CD4-positive, alpha-beta memory T cell (primary cell): ENCODE measurements around the gene GTF2IRD1. TPM values are rescaled to one million over a fixed set of nuclear protein-coding genes. Genes with fewer than 3 reads are reported as not detected.

Experiments
- CTCF ChIA-PET: fragments of 350-600 bp; sonication (Branson Sonifier 250); formaldehyde crosslinking; loops from one replicate; lab custom pipeline; 2021; ENCODE audit warnings: inconsistent platforms; ENCODE audit not compliant: partially characterized antibody; lab: Charles Lee
- POLR2A ChIA-PET: fragments of 350-600 bp; sonication (Branson Sonifier 250); formaldehyde crosslinking; loops from one replicate; lab custom pipeline; 2021; ENCODE audit not compliant: partially characterized antibody; lab: Charles Lee
- DNase-seq, 5 donors: peaks; one replicate each; pipeline versions ENCODE4 v3.0.0 to v3.0.0-alpha.2; 2020 to 2022; ENCODE audit warnings: mixed read lengths in 1 of 5
- H3K27ac ChIP-seq: one replicate; pipeline ENCODE4 v1.7.0; 2013; ENCODE audit warnings: low read depth, low read length
- H3K27me3 ChIP-seq: 2 replicates; pipeline ENCODE4 v1.7.0; 2013; ENCODE audit warnings: mild to moderate bottlenecking, low read length, moderate library complexity; ENCODE audit not compliant: insufficient read depth
- H3K36me3 ChIP-seq: 2 replicates; pipeline ENCODE4 v1.7.0; 2013; ENCODE audit warnings: mild to moderate bottlenecking, low read length, moderate library complexity; ENCODE audit not compliant: insufficient read depth
- H3K4me1 ChIP-seq: 2 replicates; pipeline ENCODE4 v1.7.0; 2013; ENCODE audit warnings: mild to moderate bottlenecking, low read length, moderate library complexity; ENCODE audit not compliant: insufficient read depth
- H3K4me3 ChIP-seq, 2 donors: one replicate each; pipeline ENCODE4 v1.7.0; 2013; ENCODE audit warnings: low read length in 2 of 2, mild to moderate bottlenecking in 1 of 2
- H3K9me3 ChIP-seq, 2 donors: one replicate each; pipeline ENCODE4 v1.7.0; 2013; ENCODE audit warnings: low read length in 2 of 2, control low read depth in 1 of 2; ENCODE audit not compliant: control insufficient read depth in 1 of 2
- H3K27ac Mint-ChIP-seq, 7 donors: one replicate each; pipeline ENCODE4 v1.8.0; 2020 to 2021; ENCODE audit warnings: mixed read lengths in 7 of 7, mild to moderate bottlenecking in 6 of 7, inconsistent platforms in 3 of 7, moderate library complexity in 3 of 7
- H3K27me3 Mint-ChIP-seq, 2 donors: one replicate each; pipeline ENCODE4 v1.8.0; 2020 to 2021; ENCODE audit warnings: mixed read lengths in 2 of 2
- H3K36me3 Mint-ChIP-seq, 2 donors: one replicate each; pipeline ENCODE4 v1.8.0; 2020 to 2021; ENCODE audit warnings: mixed read lengths in 2 of 2, inconsistent platforms in 1 of 2, mild to moderate bottlenecking in 1 of 2
- H3K4me1 Mint-ChIP-seq, 4 donors: one replicate each; pipeline ENCODE4 v1.8.0; 2020 to 2021; ENCODE audit warnings: mixed read lengths in 4 of 4, mild to moderate bottlenecking in 1 of 4
- H3K4me3 Mint-ChIP-seq, 8 donors: one replicate each; pipeline ENCODE4 v1.8.0; 2020 to 2021; ENCODE audit warnings: mixed read lengths in 8 of 8, mild to moderate bottlenecking in 7 of 8, moderate library complexity in 6 of 8, inconsistent platforms in 3 of 8
- H3K9me3 Mint-ChIP-seq, 8 donors: one replicate each; pipeline ENCODE4 v1.8.0; 2020 to 2021; ENCODE audit warnings: mixed read lengths in 8 of 8, mild to moderate bottlenecking in 5 of 8, inconsistent platforms in 3 of 8, moderate library complexity in 1 of 8
- intact Hi-C: fragments of 100-400 bp; cut with micrococcal nuclease; formaldehyde crosslinking; loops from one replicate; pipeline ENCODE4 v1.15.1; 2023
- polyA plus RNA-seq, 2 donors: library from polyadenylated mRNA; unstranded; fragments of 300-500 nt; fragmentation: Illumina TruSeq; gene quantifications; one replicate each; pipeline ENCODE4 v1.2.3, GENCODE V29; 2021
- total RNA-seq, 2 experiments: library from RNA; stranded (reverse); gene quantifications; one replicate each; pipeline ENCODE4 v1.2.3, GENCODE V29; 2021

GTF2IRD1 gene
- total and polyA plus RNA-seq, 4 experiments from 2014 or later: 0.30 to 8.8 (median 4.7) TPM

DNA sequence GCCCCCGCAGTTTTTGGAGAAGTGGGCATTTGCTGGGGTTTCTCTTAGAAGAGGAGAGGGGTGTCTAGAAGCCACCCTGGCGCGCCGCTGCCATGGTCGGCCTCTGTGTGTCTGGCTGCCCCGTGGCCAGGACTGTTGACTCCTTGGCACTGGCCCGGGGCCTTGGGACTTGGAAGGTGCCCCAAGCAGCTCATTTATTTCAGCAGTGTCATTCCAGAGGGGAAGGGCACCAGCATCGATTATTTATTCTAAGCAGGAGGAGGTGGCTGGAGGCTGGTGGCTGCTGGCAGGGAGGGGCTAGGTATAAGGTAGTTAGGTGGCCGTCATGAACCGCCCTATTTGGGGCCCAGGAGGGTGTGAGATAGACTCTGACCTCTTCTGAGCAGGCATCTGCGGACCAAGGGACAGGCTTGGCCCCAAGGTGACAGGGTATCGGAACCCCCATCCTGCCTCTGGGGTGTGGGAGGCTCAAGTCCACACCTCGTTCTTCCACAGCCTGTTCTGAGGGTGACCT is 1.6 kb downstream of the GTF2IRD1 start:
- Histone ChIP-seq H3K36me3 (no peaks in the 10 kb centered on the region), H3K4me3 (no peak overlapping the region), H3K27me3 (no peaks in the 10 kb centered on the region), H3K9me3 (no peaks in the 10 kb centered on the region), H3K27ac (no peak overlapping the region), H3K4me1 (peaks cover 22% of the 10 kb centered on the region)
- H3K4me1 Mint-ChIP-seq: peaks cover 12 to 14% (median 14%) of the 10 kb centered on the region in 4 donors
- peaks cover 0 to 2% (median 0%) of the 10 kb centered on the region in 8 donors for H3K9me3 Mint-ChIP-seq
- intact Hi-C loops: no loop called here
- H3K27me3 Mint-ChIP-seq: no peaks in the 10 kb centered on the region
- POLR2A ChIA-PET: interaction anchor here (0.7 kb wide), 1 partner anchor 9 kb away, joined by 3 read pairs; no protein-coding TSS in a partner anchor
- CTCF ChIA-PET: no interaction called here
- peak overlapping the region; percentile 22 to 77 (median 50) for H3K4me3 Mint-ChIP-seq
- H3K27ac Mint-ChIP-seq: peak overlapping the region in 4 of 7 donors; percentile 27 to 75 (median 54)
- H3K36me3 Mint-ChIP-seq: peaks cover 0 to 5% of the 10 kb centered on the region in 2 donors
- DNase-seq: no peak

DNA sequence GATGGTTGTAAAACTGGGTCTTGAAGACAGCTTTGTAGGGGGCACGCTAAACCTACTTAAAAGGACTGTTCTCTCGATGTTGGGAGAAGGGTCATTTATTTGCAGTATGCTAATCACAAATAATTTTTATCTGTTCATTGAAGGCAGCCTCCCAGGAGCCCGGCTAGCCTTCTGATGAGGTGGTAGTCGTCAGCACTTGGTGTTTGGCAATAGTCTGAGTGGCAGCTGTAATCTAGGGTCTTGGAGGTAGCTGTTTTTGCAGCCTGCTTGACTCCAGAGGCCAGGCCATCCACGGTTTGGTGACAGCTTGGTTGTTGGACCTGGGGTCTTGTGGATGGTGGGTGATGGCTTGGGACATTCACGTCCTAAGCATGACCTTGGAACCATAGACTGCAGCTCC is 2.2 kb downstream of the GTF2IRD1 start:
- peaks cover 0 to 5% of the 10 kb centered on the region in 2 donors for H3K36me3 Mint-ChIP-seq
- H3K9me3 ChIP-seq: no peaks in the 10 kb centered on the region
- H3K36me3 ChIP-seq: no peaks in the 10 kb centered on the region
- ChIA-PET CTCF (no interaction called here), POLR2A (no interaction called here)
- no peak for DNase-seq
- H3K4me3 ChIP-seq: no peak overlapping the region
- no peak overlapping the region for H3K27ac ChIP-seq
- peaks cover 12 to 14% (median 13%) of the 10 kb centered on the region in 4 donors for H3K4me1 Mint-ChIP-seq
- no peaks in the 10 kb centered on the region for H3K27me3 ChIP-seq
- peak overlapping the region in 6 of 8 donors; percentile 4 to 77 (median 40) for H3K4me3 Mint-ChIP-seq
- H3K27me3 Mint-ChIP-seq: no peaks in the 10 kb centered on the region
- peaks cover 0 to 2% (median 0%) of the 10 kb centered on the region in 8 donors for H3K9me3 Mint-ChIP-seq
- intact Hi-C loops: no loop called here
- H3K4me1 ChIP-seq: peaks cover 22% of the 10 kb centered on the region
- H3K27ac Mint-ChIP-seq: peak overlapping the region in 2 of 7 donors; percentile 46 to 66

- H3K4me3 Mint-ChIP-seq: peak overlapping the region in 3 of 8 donors; percentile 2 to 61 (median 50)
- peaks cover 0 to 5% of the 10 kb centered on the region in 2 donors for H3K36me3 Mint-ChIP-seq
- H3K9me3 ChIP-seq: no peaks in the 10 kb centered on the region
- H3K27ac Mint-ChIP-seq: peak overlapping the region in 5 of 7 donors; percentile 2 to 72 (median 31)
- peaks cover 14% of the 10 kb centered on the region for H3K4me1 ChIP-seq
- no peaks in the 10 kb centered on the region for H3K27me3 Mint-ChIP-seq
- intact Hi-C loops: no loop called here
- no peaks in the 10 kb centered on the region for H3K27me3 ChIP-seq
- H3K27ac ChIP-seq: no peak overlapping the region
- no peaks in the 10 kb centered on the region for H3K36me3 ChIP-seq
- H3K4me1 Mint-ChIP-seq: peaks cover 10 to 12% (median 11%) of the 10 kb centered on the region in 4 donors
- DNase-seq: no peak
- POLR2A ChIA-PET: no interaction called here
- H3K4me3 ChIP-seq: no peak overlapping the region
- H3K9me3 Mint-ChIP-seq: peaks cover 0 to 2% (median 0%) of the 10 kb centered on the region in 8 donors
- CTCF ChIA-PET: no interaction called here
Measured at GRCh38 chr7:74457007-74457406, 3.3 kb downstream of the GTF2IRD1 start.

DNA sequence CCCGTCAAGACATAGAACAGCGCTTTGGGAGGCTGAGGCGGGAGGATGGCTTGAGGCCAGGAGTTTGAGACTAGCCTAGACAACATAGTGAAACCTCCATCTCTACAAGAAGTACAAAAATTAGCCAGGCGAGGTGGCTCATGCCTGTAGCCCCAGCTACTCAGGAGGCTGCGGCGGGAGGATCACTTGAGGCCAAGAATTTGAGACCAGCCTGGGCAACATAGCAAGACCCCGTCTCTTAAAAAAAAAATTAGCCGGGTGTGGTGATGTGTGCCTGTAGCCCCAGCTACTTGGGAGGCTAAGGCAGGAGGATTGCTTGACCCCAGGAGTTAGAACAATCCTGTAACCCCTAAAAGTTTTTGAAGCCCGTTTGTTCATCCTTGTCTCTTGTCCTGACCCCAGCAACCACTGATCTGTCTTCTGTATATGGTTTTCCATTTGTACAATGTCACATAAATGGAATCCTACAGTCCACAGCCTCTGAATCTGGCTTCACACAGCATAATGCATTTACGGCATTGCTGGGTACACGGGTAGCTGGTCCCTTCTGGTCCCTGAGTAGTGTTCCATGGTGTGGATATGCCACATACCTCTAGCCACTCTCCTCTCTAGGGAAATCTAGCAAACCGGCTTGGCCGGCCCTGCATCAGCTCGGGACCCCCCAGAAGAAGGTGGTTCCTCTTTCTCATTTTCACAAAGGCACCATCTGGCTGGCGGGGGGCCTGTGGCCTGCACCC is 8.4 kb downstream of the GTF2IRD1 start:
- Histone ChIP-seq H3K27ac (no peak overlapping the region), H3K36me3 (no peaks in the 10 kb centered on the region), H3K27me3 (no peaks in the 10 kb centered on the region), H3K9me3 (no peaks in the 10 kb centered on the region), H3K4me1 (peaks cover 9% of the 10 kb centered on the region), H3K4me3 (no peak overlapping the region)
- intact Hi-C loops: no loop called here
- POLR2A ChIA-PET: interaction anchor here (0.9 kb wide), 1 partner anchor 8 kb away, joined by 3 read pairs; the partner anchor contains the start of gene GTF2IRD1
- Mint-ChIP-seq H3K27me3 (no peaks in the 10 kb centered on the region), H3K27ac (peak overlapping the region in 1 of 7 donors; percentile 3), H3K4me1 (peaks cover 4 to 17% (median 6%) of the 10 kb centered on the region in 4 donors), H3K9me3 (no peaks in the 10 kb centered on the region), H3K36me3 (no peaks in the 10 kb centered on the region), H3K4me3 (no peak overlapping the region)
- CTCF ChIA-PET: interaction anchor here (3.6 kb wide), 1 partner anchor 12 kb away, joined by 12 read pairs; no protein-coding TSS in a partner anchor
- DNase-seq: no peak

- H3K4me3 Mint-ChIP-seq: no peak overlapping the region
- peaks cover 3 to 17% (median 6%) of the 10 kb centered on the region in 4 donors for H3K4me1 Mint-ChIP-seq
- H3K9me3 Mint-ChIP-seq: no peaks in the 10 kb centered on the region
- Histone ChIP-seq H3K27me3 (no peaks in the 10 kb centered on the region), H3K4me3 (no peak overlapping the region), H3K4me1 (peaks cover 9% of the 10 kb centered on the region), H3K9me3 (no peaks in the 10 kb centered on the region), H3K27ac (no peak overlapping the region), H3K36me3 (no peaks in the 10 kb centered on the region)
- no peaks in the 10 kb centered on the region for H3K36me3 Mint-ChIP-seq
- no peaks in the 10 kb centered on the region for H3K27me3 Mint-ChIP-seq
- peak overlapping the region in 1 of 7 donors; percentile 3 for H3K27ac Mint-ChIP-seq
- ChIA-PET POLR2A (interaction anchor here (0.9 kb wide), 1 partner anchor 9 kb away, joined by 3 read pairs; the partner anchor contains the start of gene GTF2IRD1), CTCF (interaction anchor here (3.6 kb wide), 1 partner anchor 13 kb away, joined by 12 read pairs; no protein-coding TSS in a partner anchor)
- no peak for DNase-seq
- intact Hi-C loops: no loop called here
Measured at GRCh38 chr7:74462707-74463100, 9.0 kb downstream of the GTF2IRD1 start.

GRCh38 chr7:74464931-74465886 is 11.5 kb downstream of the GTF2IRD1 start:
- intact Hi-C loops: no loop called here
- Mint-ChIP-seq H3K9me3 (peaks cover 0 to 2% (median 0%) of the 10 kb centered on the region in 8 donors), H3K4me1 (peaks cover 3 to 17% (median 6%) of the 10 kb centered on the region in 4 donors), H3K36me3 (no peaks in the 10 kb centered on the region), H3K27me3 (no peaks in the 10 kb centered on the region), H3K27ac (peak overlapping the region in 4 of 7 donors; percentile 12 to 43 (median 23)), H3K4me3 (peak overlapping the region in 3 of 8 donors; percentile 9 to 35 (median 17))
- Histone ChIP-seq H3K27ac (no peak overlapping the region), H3K4me3 (no peak overlapping the region), H3K9me3 (no peaks in the 10 kb centered on the region), H3K27me3 (no peaks in the 10 kb centered on the region), H3K36me3 (no peaks in the 10 kb centered on the region), H3K4me1 (peaks cover 9% of the 10 kb centered on the region)
- peak in 3 of 5 donors; percentile 9 to 21 (median 12) for DNase-seq
- ChIA-PET CTCF (interaction anchor here (0.7 to 3.6 kb wide), 2 partner anchors 15 to 101 kb away, joined by 3 to 12 read pairs; no protein-coding TSS in a partner anchor), POLR2A (interaction anchor here (1.1 kb wide), 1 partner anchor 10 kb away, joined by 3 read pairs; no protein-coding TSS in a partner anchor)
